ENCODE results near the gene PRMT7.

The PRMT7 gene

GRCh38 chr16:68400924-68401460 lies 90.2 kb downstream of the PRMT7 start:
- Histone ChIP-seq H3K27ac (no peak overlapping the region), H3K9me3 (no peaks in the 10 kb centered on the region), H3K4me1 (ENCODE audit: control insufficient read depth in 1 of 2, insufficient read depth in 1 of 2, low read depth in 1 of 2, low read length in 1 of 2) (no peaks in the 10 kb centered on the region), H3K27me3 (peaks cover 3% of the 10 kb centered on the region), H3K4me3 (ENCODE audit: low read depth in 1 of 2, low read length in 1 of 2) (no peak overlapping the region), H3K36me3 (no peaks in the 10 kb centered on the region)
- TF ChIP-seq, protein P1, sequence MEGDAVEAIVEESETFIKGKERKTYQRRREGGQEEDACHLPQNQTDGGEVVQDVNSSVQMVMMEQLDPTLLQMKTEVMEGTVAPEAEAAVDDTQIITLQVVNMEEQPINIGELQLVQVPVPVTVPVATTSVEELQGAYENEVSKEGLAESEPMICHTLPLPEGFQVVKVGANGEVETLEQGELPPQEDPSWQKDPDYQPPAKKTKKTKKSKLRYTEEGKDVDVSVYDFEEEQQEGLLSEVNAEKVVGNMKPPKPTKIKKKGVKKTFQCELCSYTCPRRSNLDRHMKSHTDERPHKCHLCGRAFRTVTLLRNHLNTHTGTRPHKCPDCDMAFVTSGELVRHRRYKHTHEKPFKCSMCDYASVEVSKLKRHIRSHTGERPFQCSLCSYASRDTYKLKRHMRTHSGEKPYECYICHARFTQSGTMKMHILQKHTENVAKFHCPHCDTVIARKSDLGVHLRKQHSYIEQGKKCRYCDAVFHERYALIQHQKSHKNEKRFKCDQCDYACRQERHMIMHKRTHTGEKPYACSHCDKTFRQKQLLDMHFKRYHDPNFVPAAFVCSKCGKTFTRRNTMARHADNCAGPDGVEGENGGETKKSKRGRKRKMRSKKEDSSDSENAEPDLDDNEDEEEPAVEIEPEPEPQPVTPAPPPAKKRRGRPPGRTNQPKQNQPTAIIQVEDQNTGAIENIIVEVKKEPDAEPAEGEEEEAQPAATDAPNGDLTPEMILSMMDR (IDR thresholded peaks at IDR 0.05) = no peak

GRCh38 chr16:68401871-68402747 lies 91.3 kb downstream of the PRMT7 start:
- TF ChIP-seq, protein P1 (IDR thresholded peaks at IDR 0.05) = no peak
- Histone ChIP-seq H3K27me3 (peaks cover 10% of the 10 kb centered on the region), H3K4me1 (ENCODE audit: control insufficient read depth in 1 of 2, insufficient read depth in 1 of 2, low read depth in 1 of 2, low read length in 1 of 2) (no peaks in the 10 kb centered on the region), H3K9me3 (no peaks in the 10 kb centered on the region), H3K27ac (no peak overlapping the region), H3K4me3 (ENCODE audit: low read depth in 1 of 2, low read length in 1 of 2) (no peak overlapping the region), H3K36me3 (no peaks in the 10 kb centered on the region)

DNA sequence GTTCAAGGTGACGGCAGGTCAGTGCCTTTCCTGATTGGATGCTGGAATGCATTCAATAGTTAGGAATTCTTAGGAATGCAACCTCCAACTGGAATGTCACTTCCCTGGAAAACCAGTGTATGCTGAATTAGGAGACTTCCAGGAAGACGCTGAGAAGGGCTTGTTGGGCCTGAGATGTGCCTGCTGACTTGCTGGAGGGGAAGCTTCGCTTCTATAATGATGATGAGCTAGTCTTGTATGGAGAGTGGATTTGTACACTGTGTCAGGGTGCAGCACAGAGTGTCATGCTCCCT lies 91.9 kb downstream of the PRMT7 start:
- Histone ChIP-seq H3K4me3 (ENCODE audit: low read depth in 1 of 2, low read length in 1 of 2) (no peak overlapping the region), H3K36me3 (no peaks in the 10 kb centered on the region), H3K27me3 (peaks cover 8% of the 10 kb centered on the region), H3K9me3 (no peaks in the 10 kb centered on the region), H3K27ac (no peak overlapping the region), H3K4me1 (ENCODE audit: control insufficient read depth in 1 of 2, insufficient read depth in 1 of 2, low read depth in 1 of 2, low read length in 1 of 2) (no peaks in the 10 kb centered on the region)
- TF ChIP-seq, protein P1 (IDR thresholded peaks at IDR 0.05) = no peak

DNA sequence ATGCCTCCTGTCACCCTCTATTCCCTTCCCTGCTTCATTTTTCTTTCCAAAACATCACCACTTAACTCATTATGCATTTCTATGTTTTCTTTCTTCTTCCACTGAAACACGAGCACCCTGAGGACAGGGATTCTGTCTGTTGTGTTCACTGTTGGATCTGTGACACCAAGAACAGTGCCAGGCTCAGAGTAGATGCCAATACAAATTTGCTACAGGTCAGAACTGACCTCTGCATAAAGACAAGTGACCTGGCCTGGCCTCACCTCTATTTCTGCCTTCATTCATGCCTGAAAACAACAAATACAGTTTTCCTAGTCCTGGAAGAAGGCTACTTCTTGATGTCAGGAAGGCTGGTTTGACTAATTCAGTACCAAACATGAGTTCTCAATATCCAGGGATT lies 92.4 kb downstream of the PRMT7 start:
- TF ChIP-seq, protein P1 (IDR thresholded peaks at IDR 0.05) = no peak

GRCh38 chr16:68403704-68404103 lies 92.9 kb downstream of the PRMT7 start:
- Histone ChIP-seq H3K27me3 (peaks cover 7% of the 10 kb centered on the region), H3K4me3 (ENCODE audit: low read depth in 1 of 2, low read length in 1 of 2) (no peak overlapping the region), H3K27ac (no peak overlapping the region), H3K36me3 (no peaks in the 10 kb centered on the region), H3K4me1 (ENCODE audit: control insufficient read depth in 1 of 2, insufficient read depth in 1 of 2, low read depth in 1 of 2, low read length in 1 of 2) (no peaks in the 10 kb centered on the region), H3K9me3 (no peaks in the 10 kb centered on the region)
- TF ChIP-seq, protein P1 (IDR thresholded peaks at IDR 0.05) = no peak

More for the DNA sequence above, 92.4 kb downstream of the PRMT7 start:
- Histone ChIP-seq H3K27ac (no peak overlapping the region), H3K36me3 (no peaks in the 10 kb centered on the region), H3K9me3 (no peaks in the 10 kb centered on the region), H3K4me3 (ENCODE audit: low read depth in 1 of 2, low read length in 1 of 2) (no peak overlapping the region), H3K4me1 (ENCODE audit: control insufficient read depth in 1 of 2, insufficient read depth in 1 of 2, low read depth in 1 of 2, low read length in 1 of 2) (no peaks in the 10 kb centered on the region), H3K27me3 (peaks cover 7% of the 10 kb centered on the region)
